Uterus (tissue), 4 donors: Measurements from ENCODE around the gene ASCC2. TPM values are rescaled to one million over a fixed set of nuclear protein-coding genes. Genes with fewer than 3 reads are reported as not detected.

Experiments used
- DNase-seq, 2 donors: peaks; one replicate each; pipeline ENCODE4 v3.0.0-alpha.2; 2019 to 2020
- H3K27ac ChIP-seq, 2 donors: fragments of 200-600 bp; sonication (generic); 1 replicate in 1 of 2; 2 replicates in 1 of 2; pipeline ENCODE4 v1.5.1; 2016 to 2018
- H3K27me3 ChIP-seq, 2 donors: fragments of 200-600 bp; sonication (generic); one replicate each; pipeline ENCODE4 v1.5.1; 2018 to 2019; ENCODE audit warnings: control low read depth in 1 of 2
- H3K36me3 ChIP-seq, 2 donors: fragments of 200-600 bp; sonication (generic); one replicate each; pipeline ENCODE4 v1.5.1; 2019; ENCODE audit warnings: control low read depth in 1 of 2
- H3K4me1 ChIP-seq, 2 donors: fragments of 200-600 bp; sonication (generic); one replicate each; pipeline ENCODE4 v1.5.1; 2018 to 2019; ENCODE audit warnings: control low read depth in 1 of 2
- H3K4me3 ChIP-seq, 2 donors: fragments of 200-600 bp; sonication (generic); 1 replicate in 1 of 2; 2 replicates in 1 of 2; pipeline ENCODE4 v1.5.1; 2018 to 2019; ENCODE audit warnings: mild to moderate bottlenecking in 1 of 2
- H3K9me3 ChIP-seq, 2 donors: fragments of 200-600 bp; sonication (generic); one replicate each; pipeline ENCODE4 v1.5.1; 2019; ENCODE audit warnings: control low read depth in 1 of 2
- CTCF ChIP-seq, 4 experiments: fragments of 200-600 bp in 2 of 4; fragments of 450-650 bp in 2 of 4; sonication (generic) in 2 of 4; IDR thresholded peaks; one replicate each; pipeline ENCODE4 v1.5.1; 2016 to 2019; ENCODE audit warnings: antibody characterized with exemption in 4 of 4, mild to moderate bottlenecking in 2 of 4, moderate library complexity in 1 of 4
- POLR2A ChIP-seq, 2 donors: fragments of 450-650 bp; IDR thresholded peaks; one replicate each; pipeline ENCODE4 v1.6.1; 2016; ENCODE audit warnings: antibody characterized with exemption in 2 of 2, mild to moderate bottlenecking in 1 of 2, moderate library complexity in 1 of 2
- intact Hi-C: fragments of 100-400 bp; cut with DNase I; formaldehyde crosslinking; loops from one replicate; pipeline ENCODE4 v1.15.1; 2023; ENCODE audit warnings: low total_unique reads
- total RNA-seq, 4 donors: library from RNA; depleted of rRNA in 3 of 4; stranded (reverse); fragments of >200 nt in 3 of 4; gene quantifications; one replicate each; pipeline versions ENCODE4 v1.1.0 to v1.2.4, GENCODE V29; 2014 to 2023
- donor health status: DM: yes; HTN: yes; CAD: no.

ASCC2 gene
- total RNA-seq, 4 donors from 2014 or later, result 14.9 to 47.1 (median 24.3) TPM

GRCh38 chr22:29780220-29780619 is 57.9 kb downstream of the ASCC2 start:
- no peak for TF ChIP-seq CTCF (IDR thresholded peaks at IDR 0.05)
- TF ChIP-seq POLR2A (IDR thresholded peaks at IDR 0.05), result no peak
- H3K4me1 ChIP-seq, result peaks cover 0 to 3% of the 10 kb centered on the region in 2 donors
- no peaks in the 10 kb centered on the region for H3K9me3 ChIP-seq
- H3K4me3 ChIP-seq, result no peak overlapping the region
- intact Hi-C loops, result no loop called here
- peak overlapping the region in 1 of 2 donors; percentile 49 for H3K27ac ChIP-seq
- no peak for DNase-seq
- no peaks in the 10 kb centered on the region for H3K27me3 ChIP-seq
- no peaks in the 10 kb centered on the region for H3K36me3 ChIP-seq

- Histone ChIP-seq H3K36me3 (no peaks in the 10 kb centered on the region), H3K9me3 (no peaks in the 10 kb centered on the region), H3K27ac (no peak overlapping the region), H3K27me3 (no peaks in the 10 kb centered on the region), H3K4me3 (no peak overlapping the region), H3K4me1 (peaks cover 6% of the 10 kb centered on the region in 2 donors)
- DNase-seq, result no peak
- TF ChIP-seq POLR2A (IDR thresholded peaks at IDR 0.05), result no peak
- TF ChIP-seq CTCF (IDR thresholded peaks at IDR 0.05), result no peak
- intact Hi-C loops, result no loop called here
Observed at GRCh38 chr22:29773233-29773632, 64.8 kb downstream of the ASCC2 start.

GRCh38 chr22:29772170-29772641 is 65.9 kb downstream of the ASCC2 start:
- no peak overlapping the region for H3K27ac ChIP-seq
- H3K4me1 ChIP-seq, result peaks cover 7 to 11% of the 10 kb centered on the region in 2 donors
- no peaks in the 10 kb centered on the region for H3K9me3 ChIP-seq
- no peak for DNase-seq
- intact Hi-C loops, result no loop called here
- no peak overlapping the region for H3K4me3 ChIP-seq
- H3K27me3 ChIP-seq, result no peaks in the 10 kb centered on the region
- TF ChIP-seq POLR2A (IDR thresholded peaks at IDR 0.05) (no peak), CTCF (IDR thresholded peaks at IDR 0.05) (no peak)
- no peaks in the 10 kb centered on the region for H3K36me3 ChIP-seq

GRCh38 chr22:29769723-29770321 is 68.3 kb downstream of the ASCC2 start:
- H3K4me3 ChIP-seq, result no peak overlapping the region
- no peaks in the 10 kb centered on the region for H3K27me3 ChIP-seq
- TF ChIP-seq POLR2A (IDR thresholded peaks at IDR 0.05), result no peak
- TF ChIP-seq CTCF (IDR thresholded peaks at IDR 0.05), result no peak
- no peak for DNase-seq
- H3K4me1 ChIP-seq, result peaks cover 7 to 11% of the 10 kb centered on the region in 2 donors
- no peak overlapping the region for H3K27ac ChIP-seq
- no peaks in the 10 kb centered on the region for H3K36me3 ChIP-seq
- no peaks in the 10 kb centered on the region for H3K9me3 ChIP-seq
- intact Hi-C loops, result no loop called here

- H3K27me3 ChIP-seq, result no peaks in the 10 kb centered on the region
- H3K27ac ChIP-seq, result no peak overlapping the region
- intact Hi-C loops, result no loop called here
Observed at GRCh38 chr22:29768052-29768693, 69.9 kb downstream of the ASCC2 start.

More at GRCh38 chr22:29768052-29768693, 69.9 kb downstream of the ASCC2 start:
- H3K9me3 ChIP-seq, result no peaks in the 10 kb centered on the region
- H3K4me1 ChIP-seq, result peaks cover 7 to 11% of the 10 kb centered on the region in 2 donors
- no peaks in the 10 kb centered on the region for H3K36me3 ChIP-seq
- peak overlapping the region; percentile 91 to 94 for H3K4me3 ChIP-seq
- DNase-seq, result no peak
- TF ChIP-seq CTCF (IDR thresholded peaks at IDR 0.05) (no peak), POLR2A (IDR thresholded peaks at IDR 0.05) (no peak)
